PFSK-1 (cell line): ENCODE data around the gene LPCAT4.

Experiments used
- FOXP2 ChIP-seq: optimal IDR thresholded peaks from 2 replicates; pipeline ENCODE3; 2011; ENCODE audit warnings: borderline replicate concordance, control low read depth, inconsistent platforms; ENCODE audit not compliant: insufficient read depth; ENCODE audit errors: extremely low read length, extremely low read depth
- POLR2AphosphoS5 ChIP-seq: IDR thresholded peaks from 2 replicates; pipeline ENCODE4 v1.6.1; 2012; ENCODE audit warnings: low read depth, mild to moderate bottlenecking, control low read depth, low read length, moderate library complexity
- REST ChIP-seq, 2 experiments: IDR thresholded peaks; 2 replicates each; pipeline versions ENCODE4 v1.6.1 to v1.8.0; 2011 to 2012; ENCODE audit warnings: low read depth in 2 of 2, low read length in 2 of 2, control low read depth in 1 of 2, inconsistent platforms in 1 of 2, mild to moderate bottlenecking in 1 of 2, moderate library complexity in 1 of 2; ENCODE audit not compliant: insufficient read depth in 1 of 2
- SIN3A ChIP-seq: IDR thresholded peaks from 2 replicates; pipeline ENCODE4 v1.6.1; 2012; ENCODE audit warnings: mild to moderate bottlenecking, low read length, moderate library complexity, borderline replicate concordance; ENCODE audit not compliant: insufficient read depth
- TAF1 ChIP-seq: IDR thresholded peaks from 2 replicates; pipeline ENCODE4 v1.6.1; 2012; ENCODE audit warnings: low read length, control low read depth, borderline replicate concordance; ENCODE audit not compliant: insufficient read depth

GRCh38 chr15:34362047-34362773 lies 4.8 kb downstream of the LPCAT4 start:
- TF ChIP-seq POLR2AphosphoS5, result no peak
- TF ChIP-seq SIN3A, result no peak
- TF ChIP-seq REST (IDR thresholded peaks at IDR 0.05; ENCODE audit: insufficient read depth in 1 of 2, low read depth in 2 of 2, low read length in 2 of 2), result no peak
- TF ChIP-seq TAF1, result no peak
- TF ChIP-seq FOXP2, result no peak
